GM19023 (cell line): ENCODE results near the gene CCL14.
"Not testable (repeated sequence)": the region's sequence is repeated elsewhere in the genome, so short reads cannot be mapped to it uniquely, and the experiment has no call there.

Experiments used
- ATAC-seq: cut with Tn5 transposase; IDR thresholded peaks from one replicate; pipeline ENCODE4 v1.9.1; 2021; ENCODE audit warnings: mild to moderate bottlenecking, moderate library complexity; ENCODE audit not compliant: unreplicated experiment

Gene CCL14

GRCh38 chr17:35995346-35995745 lies 8.8 kb upstream of the CCL14 start:
- not testable (repeated sequence) for ATAC-seq

DNA sequence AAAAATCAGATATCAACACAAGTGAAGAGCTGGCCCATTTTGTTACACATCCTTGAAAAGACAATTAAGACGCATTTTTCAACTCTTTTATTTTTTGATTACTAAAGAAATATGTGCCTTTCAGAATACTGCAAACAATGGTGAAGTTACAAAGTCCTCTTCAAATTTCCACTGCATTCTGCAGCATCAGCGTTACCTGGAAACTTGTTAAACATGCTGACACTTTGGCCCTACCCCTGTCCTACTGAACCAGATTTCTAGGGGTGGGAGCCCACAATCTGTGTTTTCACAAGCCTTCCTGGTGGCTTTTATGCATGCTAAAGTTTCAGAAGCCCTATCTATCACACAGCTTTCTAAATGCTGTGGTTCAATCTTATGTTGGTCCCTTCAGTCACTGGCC lies 4.5 kb upstream of the CCL14 start:
- no peak for ATAC-seq

DNA sequence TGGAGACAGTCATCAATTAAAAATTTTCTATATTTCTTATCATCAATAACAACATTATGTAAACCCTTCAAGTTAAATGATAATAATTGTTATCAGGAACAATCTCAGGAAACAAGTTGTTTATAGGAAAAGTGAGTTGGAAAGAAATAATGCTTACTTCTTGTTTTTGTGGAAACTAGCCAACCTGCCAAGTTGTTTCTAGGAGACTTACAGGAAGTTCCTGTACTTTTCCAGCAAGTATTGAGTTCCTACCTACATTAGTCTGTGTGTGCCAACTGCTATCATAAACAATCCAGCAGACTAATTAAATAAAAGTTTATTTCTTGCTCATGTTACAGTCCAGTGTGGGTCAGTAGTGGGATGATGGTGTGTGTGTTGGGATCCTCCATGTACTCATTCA lies 1.6 kb upstream of the CCL14 start:
- ATAC-seq: no peak

DNA sequence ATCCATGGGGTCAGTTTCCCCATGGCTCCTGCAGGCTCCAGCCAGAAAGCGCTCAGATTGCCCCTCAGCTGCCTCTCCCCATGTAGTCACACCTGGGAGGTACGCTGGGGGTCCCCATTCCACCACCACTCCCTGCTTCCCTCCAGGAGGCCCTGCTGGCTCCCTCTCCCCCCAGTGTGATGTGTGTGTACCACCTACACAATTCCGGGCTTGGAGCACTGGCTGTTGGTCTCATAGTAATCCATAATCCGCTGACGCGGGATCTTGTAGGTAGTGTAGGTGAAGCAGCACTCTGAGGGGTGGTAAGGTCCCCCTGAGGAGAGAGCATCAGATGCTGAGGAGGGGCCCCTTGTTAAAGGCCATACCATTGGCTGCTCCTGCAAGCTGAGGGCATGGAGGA lies 2.4 kb downstream of the CCL14 start:
- no peak for ATAC-seq

- no peak for ATAC-seq
Observed at GRCh38 chr17:35982409-35983191, 3.9 kb downstream of the CCL14 start.

DNA sequence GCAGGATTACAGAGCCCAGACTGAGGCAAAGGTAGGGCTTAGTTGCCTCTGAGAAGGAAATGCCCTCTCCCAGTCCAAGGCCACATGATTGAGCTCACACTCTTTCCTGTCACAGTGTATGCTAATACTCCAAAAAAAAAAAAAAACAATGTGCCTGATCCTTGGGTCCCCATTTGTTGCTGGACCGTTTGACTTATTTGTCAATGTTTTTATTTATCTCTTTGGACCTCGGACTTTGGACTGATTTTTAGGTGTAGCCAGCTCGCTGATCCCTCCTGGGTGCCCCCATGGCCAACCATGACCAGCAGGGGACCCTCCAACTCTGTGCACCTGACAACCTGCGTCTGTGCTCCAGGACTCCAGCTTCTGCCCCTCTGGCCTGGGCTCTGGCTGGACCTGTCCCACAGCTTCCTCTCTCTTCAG lies 4.6 kb downstream of the CCL14 start:
- no peak for ATAC-seq

DNA sequence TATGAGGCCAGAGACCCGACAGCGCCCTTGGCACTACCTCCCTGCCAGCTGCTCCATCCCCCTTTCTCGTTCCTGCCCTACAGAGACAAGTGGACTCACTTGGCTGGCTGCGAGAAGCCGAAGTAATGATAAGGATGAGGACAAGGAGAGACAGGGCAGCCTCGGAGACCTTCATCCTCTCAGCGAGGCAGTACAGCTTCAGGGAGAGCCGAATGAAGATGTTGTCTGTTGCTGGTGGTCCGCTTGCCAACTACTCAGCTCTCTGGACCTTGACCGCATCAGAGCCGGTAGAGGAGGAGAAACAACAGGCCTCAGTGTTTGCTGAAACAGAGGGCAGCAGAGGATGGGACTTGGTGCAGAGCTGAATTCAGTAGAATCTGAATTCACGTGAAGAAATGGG lies 5.3 kb downstream of the CCL14 start, which contains the start of gene CCL16:
TSS of gene CCL16 (minus strand) at position 252 of the 400 bp plus-strand sequence. CDS start at position 175, 77 bp downstream.
- no peak for ATAC-seq

DNA sequence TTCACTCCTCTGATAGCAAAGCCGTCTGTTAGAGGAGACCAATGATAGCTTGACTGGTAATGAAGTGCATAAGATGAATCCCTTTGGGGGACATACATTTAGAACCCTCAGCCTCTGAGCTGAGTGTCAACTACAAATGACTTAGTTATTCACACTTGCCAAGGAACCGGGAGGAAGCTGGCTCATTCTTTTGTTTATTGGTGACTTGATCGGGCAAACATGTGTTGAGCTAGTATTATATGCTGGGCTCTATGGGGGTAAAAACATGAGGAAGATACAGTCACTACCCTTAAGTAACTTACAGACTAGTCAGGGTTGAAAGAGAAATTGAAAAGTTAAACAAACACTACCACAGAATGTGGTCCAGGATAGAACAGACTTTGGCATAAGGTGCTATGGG lies 8.2 kb downstream of the CCL14 start:
- no peak for ATAC-seq

- no peak for ATAC-seq
Observed at GRCh38 chr17:35977509-35977908, 9.0 kb downstream of the CCL14 start.

DNA sequence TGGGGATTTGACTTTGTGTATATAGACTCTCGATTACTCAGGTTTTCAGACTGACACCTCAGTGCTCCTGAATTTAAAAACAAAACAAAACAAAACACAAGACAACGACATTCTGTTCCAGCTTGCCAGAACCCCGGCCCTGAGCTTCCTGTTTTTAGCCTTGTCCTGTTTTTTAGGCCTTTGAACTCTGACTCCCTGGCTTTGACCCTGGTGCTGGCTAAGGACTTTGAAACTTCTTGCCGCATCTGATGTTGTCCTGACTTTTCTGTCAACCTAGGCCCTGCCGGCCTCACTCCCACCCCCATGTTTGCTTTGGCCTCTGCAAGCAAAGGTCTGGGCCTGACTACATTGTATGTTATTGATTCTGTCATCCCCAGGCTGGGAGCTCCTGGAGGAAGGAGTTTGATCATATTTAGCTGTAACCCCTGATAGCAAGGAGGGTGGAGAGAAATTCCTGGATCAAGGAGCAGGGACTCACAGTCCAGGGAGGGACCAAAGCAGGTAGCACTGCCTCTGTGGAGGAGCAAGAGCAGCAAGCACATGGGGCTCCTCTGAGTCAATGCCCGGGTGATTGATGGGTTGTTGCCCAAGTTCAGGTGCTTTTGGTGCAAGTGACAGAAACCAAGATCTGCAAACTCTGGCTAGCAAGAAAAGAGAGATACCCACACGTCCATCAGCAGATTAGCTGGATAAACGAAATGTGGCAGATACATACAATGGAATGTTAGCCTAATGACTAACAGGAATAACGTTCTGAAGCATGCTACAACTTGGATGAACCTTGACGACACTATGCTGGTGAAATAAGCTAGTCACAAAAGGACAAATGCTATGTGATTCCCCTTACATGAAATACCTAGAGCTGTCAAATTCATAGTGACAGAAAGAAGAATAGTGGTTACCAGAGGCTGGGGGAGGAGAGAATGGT lies 12.9 kb downstream of the CCL14 start:
- no peak for ATAC-seq

DNA sequence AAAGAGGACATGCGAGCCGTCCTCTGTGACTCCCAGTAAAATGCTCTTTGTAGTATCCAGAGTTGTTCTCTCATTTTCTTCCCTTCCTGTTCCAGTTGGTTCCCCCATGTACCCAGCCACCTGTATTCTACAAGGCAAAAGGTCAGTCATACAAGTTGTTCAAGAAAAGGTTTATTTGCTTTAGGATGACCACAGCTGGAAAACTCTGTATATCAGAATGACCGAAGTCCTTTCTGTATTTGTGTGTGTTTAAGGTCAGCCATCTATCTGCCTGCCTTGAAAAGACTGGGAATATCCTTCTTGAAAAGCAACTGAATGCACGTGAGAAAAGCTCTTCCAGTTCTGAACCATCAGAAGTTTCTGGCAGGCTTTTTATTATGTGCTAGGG lies 13.6 kb downstream of the CCL14 start:
- no peak for ATAC-seq

GRCh38 chr17:35972535-35972934 lies 14.0 kb downstream of the CCL14 start:
- no peak for ATAC-seq

DNA sequence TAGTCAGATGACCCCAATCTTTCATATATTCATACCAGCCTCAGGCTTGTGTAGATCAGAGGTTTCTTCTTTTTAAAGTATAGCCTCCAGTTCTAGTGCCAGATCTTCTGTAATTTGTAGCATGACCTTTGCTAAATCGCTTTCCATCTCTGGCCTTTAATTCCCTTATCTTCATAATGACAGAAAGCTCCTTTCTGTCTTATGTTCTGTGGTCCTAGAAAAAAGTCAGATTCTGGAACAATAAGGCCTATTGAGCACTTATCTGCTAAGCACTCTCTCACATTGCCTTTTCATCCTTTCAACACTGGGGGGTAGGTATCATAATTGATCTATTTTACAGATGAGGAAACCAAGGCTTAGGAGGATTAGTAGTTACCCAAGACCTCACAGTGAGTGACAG lies 14.5 kb downstream of the CCL14 start:
- no peak for ATAC-seq

- no peak for ATAC-seq
Observed at GRCh38 chr17:35969558-35970380, 16.8 kb downstream of the CCL14 start.

DNA sequence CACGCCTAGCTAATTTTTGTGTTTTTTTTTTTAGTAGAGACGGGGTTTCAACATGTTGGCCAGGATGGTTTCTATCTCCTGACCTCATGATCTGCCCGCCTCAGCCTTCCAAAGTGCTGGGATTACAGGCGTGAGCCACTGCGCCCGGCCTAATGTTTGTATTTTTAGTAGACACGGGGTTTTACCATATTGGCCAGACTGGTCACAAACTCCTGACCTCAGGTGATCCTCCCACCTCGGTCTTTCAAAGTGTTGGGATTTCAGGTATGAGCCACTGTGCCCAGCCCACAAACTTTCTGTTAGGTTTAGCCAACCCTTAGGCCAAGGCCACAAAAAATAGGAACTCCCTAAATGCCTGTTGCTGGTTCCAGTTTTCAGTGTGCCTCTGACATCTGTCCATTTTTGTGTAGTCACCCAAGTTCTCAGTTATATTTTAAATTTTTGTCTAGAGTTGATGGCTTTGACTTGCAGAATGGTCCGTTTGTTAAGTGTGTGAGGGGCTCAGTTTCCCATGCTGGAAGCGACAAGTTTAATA lies 17.9 kb downstream of the CCL14 start:
- no peak for ATAC-seq

DNA sequence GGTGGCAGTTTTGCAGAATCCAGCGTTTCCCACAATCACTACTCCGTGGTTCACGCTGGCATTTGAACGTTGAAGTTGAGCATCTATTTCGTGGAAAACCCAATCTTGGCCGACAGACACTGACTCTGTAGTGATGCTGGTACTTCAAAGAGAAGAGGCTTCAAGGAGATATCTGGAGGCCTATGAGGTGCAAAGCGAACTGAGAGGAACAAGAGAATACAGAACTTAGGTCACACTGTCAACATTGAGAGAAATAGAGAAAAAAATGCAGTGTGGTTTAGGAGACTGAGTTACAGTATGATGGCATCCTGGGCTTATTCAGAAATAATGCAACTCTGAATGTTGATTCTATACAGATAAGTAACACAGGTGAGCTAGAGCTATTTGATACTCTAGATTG lies 21.3 kb downstream of the CCL14 start:
- ATAC-seq: no peak

GRCh38 chr17:35963663-35964062 lies 22.9 kb downstream of the CCL14 start:
- ATAC-seq: no peak

GRCh38 chr17:35953720-35954119 lies 32.8 kb downstream of the CCL14 start:
- ATAC-seq: no peak

- ATAC-seq: no peak
Observed at GRCh38 chr17:35949401-35949800, 37.1 kb downstream of the CCL14 start.

DNA sequence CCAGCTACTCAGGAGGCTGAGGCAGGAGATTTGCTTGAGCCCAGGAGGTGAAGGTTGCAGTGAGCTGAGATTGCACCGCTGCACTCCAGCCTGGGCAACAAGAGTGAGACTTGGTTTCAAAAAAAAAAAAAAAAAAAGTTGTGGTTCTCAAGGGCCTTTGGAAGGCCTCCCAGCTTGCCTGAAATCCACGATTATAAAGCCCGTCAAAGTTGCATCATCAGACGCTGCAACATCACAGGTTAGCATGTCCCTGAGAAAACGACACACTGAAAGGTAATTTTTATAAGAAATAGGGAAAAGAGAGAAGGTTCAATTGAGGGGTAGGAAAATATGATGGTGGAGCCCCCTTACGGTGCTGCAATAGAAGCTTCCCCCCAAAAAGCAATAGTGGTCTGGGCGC lies 38.4 kb downstream of the CCL14 start:
- ATAC-seq: no peak

- ATAC-seq: no peak
Observed at GRCh38 chr17:35947156-35947585, 39.4 kb downstream of the CCL14 start.
